PC-9 (cell line): ENCODE data around the gene HPDL. TPM values are rescaled to one million over a fixed set of nuclear protein-coding genes. Genes with fewer than 3 reads are reported as not detected.

ENCODE experiments used
- BruUV-seq: library from RNA; stranded (reverse); fragments of 400-500 nt; replicated peaks from 2 replicates; lab custom pipeline; 2021; lab: Mats Ljungman, UMichigan
- CTCF ChIA-PET: fragments of 300-600 bp; sonication (Branson Sonifier 250); formaldehyde crosslinking; loops from one replicate; lab custom pipeline; 2022; ENCODE audit warnings: antibody characterized with exemption; lab: Charles Lee
- POLR2A ChIA-PET: fragments of 300-600 bp; sonication (Branson Sonifier 250); formaldehyde crosslinking; loops from one replicate; lab custom pipeline; 2022; ENCODE audit warnings: antibody characterized with exemption; ENCODE audit not compliant: unreplicated experiment; lab: Charles Lee
- DNase-seq, 2 experiments: peaks; one replicate each; pipeline versions ENCODE4 v3.0.0 to v3.0.0-alpha.2; 2015 to 2022; ENCODE audit warnings: mixed read lengths in 1 of 2
- H2AFZ ChIP-seq: fragments of 200-600 bp; sonication (generic); 2 replicates; pipeline ENCODE4 v1.8.1; 2017; ENCODE audit warnings: antibody characterized with exemption
- H3F3A ChIP-seq: fragments of 200-600 bp; sonication (generic); 2 replicates; pipeline ENCODE4 v1.8.1; 2017; ENCODE audit warnings: antibody characterized with exemption, mild to moderate bottlenecking, low read depth; ENCODE audit not compliant: insufficient read depth
- H3K27ac ChIP-seq: fragments of 200-600 bp; sonication (generic); 2 replicates; pipeline ENCODE4 v1.6.1; 2016; ENCODE audit warnings: mixed run types
- H3K27me3 ChIP-seq: fragments of 200-600 bp; sonication (generic); 2 replicates; pipeline ENCODE4 v1.6.1; 2016; ENCODE audit warnings: low read depth, mixed run types; ENCODE audit not compliant: insufficient read depth
- H3K36me3 ChIP-seq: fragments of 200-600 bp; sonication (generic); 2 replicates; pipeline ENCODE4 v1.6.1; 2016; ENCODE audit warnings: low read depth, mixed run types
- H3K4me1 ChIP-seq: fragments of 200-600 bp; sonication (generic); replicated peaks from 2 replicates; pipeline ENCODE4 v1.6.1; 2016; ENCODE audit warnings: mixed run types; ENCODE audit not compliant: insufficient read depth
- H3K4me2 ChIP-seq: fragments of 200-600 bp; sonication (generic); 2 replicates; pipeline ENCODE4 v1.6.1; 2017; ENCODE audit warnings: mixed run types
- H3K4me3 ChIP-seq: fragments of 200-600 bp; sonication (generic); 2 replicates; pipeline ENCODE4 v1.6.1; 2016; ENCODE audit warnings: mixed run types
- H3K79me2 ChIP-seq: fragments of 200-600 bp; sonication (generic); 2 replicates; pipeline ENCODE4 v1.6.1; 2017; ENCODE audit warnings: low read depth, mixed run types
- H3K9me2 ChIP-seq: fragments of 200-600 bp; sonication (generic); 2 replicates; pipeline ENCODE4 v1.8.1; 2017; ENCODE audit warnings: mild to moderate bottlenecking; ENCODE audit not compliant: insufficient read depth
- H3K9me3 ChIP-seq: fragments of 200-600 bp; sonication (generic); 2 replicates; pipeline ENCODE4 v1.8.1; 2016; ENCODE audit warnings: low read depth; ENCODE audit not compliant: insufficient read depth
- H4K20me1 ChIP-seq: fragments of 200-600 bp; sonication (generic); 2 replicates; pipeline ENCODE4 v1.8.1; 2017; ENCODE audit not compliant: insufficient read depth
- CTCF ChIP-seq: fragments of 200-600 bp; sonication (generic); conservative IDR thresholded peaks from 2 replicates; pipeline ENCODE4 v1.6.1; 2017; ENCODE audit warnings: mixed run types, antibody characterized with exemption, mild to moderate bottlenecking, moderate library complexity
- EZH2 ChIP-seq: fragments of 200-600 bp; sonication (generic); IDR thresholded peaks from 2 replicates; pipeline ENCODE4 v1.8.0; 2017; ENCODE audit warnings: antibody characterized with exemption, low read depth
- intact Hi-C: fragments of 100-400 bp; cut with micrococcal nuclease; formaldehyde crosslinking; loops from one replicate; pipeline ENCODE4 v1.10.0; 2022; ENCODE audit not compliant: unreplicated experiment
- total RNA-seq: library from RNA; stranded (reverse); gene quantifications from 2 replicates; pipeline ENCODE4 v1.2.3, GENCODE V29; 2021

Gene HPDL
- total RNA-seq, 1 experiment from 2014 or later: 10.4 TPM

- H2AFZ ChIP-seq: peak overlapping the region; percentile 82; the same call in 1 of the 2 replicates
- intact Hi-C loops: loop anchor here (1.0 to 2.0 kb wide), 5 partner anchors 7 to 610 kb away; partner anchors contain the start of gene RNU5D-1
- peaks cover 48% of the 10 kb centered on the region for H3K79me2 ChIP-seq
- 0 out of 2 replicates have a peak, but pooled peaks cover 15% of the 10 kb centered on the region for H3K36me3 ChIP-seq
- no peak for DNase-seq
- H3F3A ChIP-seq: peaks cover 34% of the 10 kb centered on the region
- H3K4me3 ChIP-seq: peak overlapping the region; percentile 68
- CTCF ChIA-PET: interaction anchor here (0.6 to 3.0 kb wide), 4 partner anchors 16 to 558 kb away, joined by 3 to 39 read pairs (median 6); no protein-coding TSS in a partner anchor
- TF ChIP-seq EZH2 (no peak), CTCF (no peak)
- POLR2A ChIA-PET: interaction anchor here (0.6 to 2.3 kb wide), 9 partner anchors 8 to 1417 kb away, joined by 3 to 24 read pairs (median 9); no protein-coding TSS in a partner anchor
- peak overlapping the region; percentile 90 for H3K4me2 ChIP-seq
- no peaks in the 10 kb centered on the region for H3K27me3 ChIP-seq
- H4K20me1 ChIP-seq: no peaks in the 10 kb centered on the region
- H3K9me2 ChIP-seq: no peaks in the 10 kb centered on the region
- peaks cover 46% of the 10 kb centered on the region for H3K4me1 ChIP-seq
- no peaks in the 10 kb centered on the region for H3K9me3 ChIP-seq
- no TSS peak for BruUV-seq
- H3K27ac ChIP-seq: peak overlapping the region; percentile 86
Measured at GRCh38 chr1:45340816-45341466, 14.2 kb downstream of the HPDL start.

GRCh38 chr1:45344499-45344898, 17.8 kb downstream of the HPDL start:
- ChIA-PET POLR2A (interaction anchor here (0.6 kb wide), 1 partner anchor 13 kb away, joined by 6 read pairs; no protein-coding TSS in a partner anchor), CTCF (interaction anchor here (0.6 kb wide), 1 partner anchor 173 kb away, joined by 9 read pairs; no protein-coding TSS in a partner anchor)
- Histone ChIP-seq H3K79me2 (peaks cover 28% of the 10 kb centered on the region), H3K9me2 (no peaks in the 10 kb centered on the region), H4K20me1 (no peaks in the 10 kb centered on the region), H3K36me3 (0 out of 2 replicates have a peak, but pooled peaks cover 15% of the 10 kb centered on the region), H3K4me3 (no peak overlapping the region), H2AFZ (no peak overlapping the region), H3K4me1 (peaks cover 36% of the 10 kb centered on the region), H3K27ac (no peak overlapping the region), H3F3A (peaks cover 20% of the 10 kb centered on the region; the same call in 1 of the 2 replicates), H3K27me3 (no peaks in the 10 kb centered on the region), H3K9me3 (no peaks in the 10 kb centered on the region), H3K4me2 (no peak overlapping the region)
- no peak for DNase-seq
- no peak for TF ChIP-seq CTCF
- no peak for TF ChIP-seq EZH2
- BruUV-seq: no TSS peak
- intact Hi-C loops: no loop called here

GRCh38 chr1:45345014-45345413, 18.3 kb downstream of the HPDL start:
- 0 out of 2 replicates have a peak, but pooled peaks cover 15% of the 10 kb centered on the region for H3K36me3 ChIP-seq
- CTCF ChIA-PET: no interaction called here
- no TSS peak for BruUV-seq
- H2AFZ ChIP-seq: no peak overlapping the region
- H3F3A ChIP-seq: peaks cover 20% of the 10 kb centered on the region; the same call in 1 of the 2 replicates
- H3K9me3 ChIP-seq: no peaks in the 10 kb centered on the region
- intact Hi-C loops: no loop called here
- H3K27me3 ChIP-seq: no peaks in the 10 kb centered on the region
- H3K27ac ChIP-seq: no peak overlapping the region
- H3K9me2 ChIP-seq: no peaks in the 10 kb centered on the region
- TF ChIP-seq CTCF (no peak), EZH2 (no peak)
- peaks cover 37% of the 10 kb centered on the region for H3K4me1 ChIP-seq
- H4K20me1 ChIP-seq: no peaks in the 10 kb centered on the region
- POLR2A ChIA-PET: no interaction called here
- peaks cover 28% of the 10 kb centered on the region for H3K79me2 ChIP-seq
- DNase-seq: no peak
- H3K4me2 ChIP-seq: no peak overlapping the region
- H3K4me3 ChIP-seq: no peak overlapping the region
